GM23338 (cell line): ENCODE data around the gene EID2B. TPM values are rescaled to one million over a fixed set of nuclear protein-coding genes. Genes with fewer than 3 reads are reported as not detected.

ENCODE experiments used
- ATAC-seq: fragments of 200-7000 bp; cut with Tn5 transposase; 3 replicates; pipeline ENCODE4 v1.9.1; 2020
- DNase-seq: peaks from one replicate; pipeline ENCODE4 v3.0.0-alpha.2; 2015; ENCODE audit warnings: low spot score
- H2AFZ ChIP-seq: fragments of 200-600 bp; sonication (generic); 2 replicates; pipeline ENCODE4 v1.8.0; 2016; ENCODE audit warnings: antibody characterized with exemption, mild to moderate bottlenecking, moderate library complexity
- H3F3A ChIP-seq: fragments of 200-600 bp; sonication (generic); replicated peaks from 2 replicates; pipeline ENCODE4 v1.8.0; 2017; ENCODE audit warnings: antibody characterized with exemption, mixed run types, low read depth
- H3K27ac ChIP-seq: fragments of 200-600 bp; sonication (generic); 2 replicates; pipeline ENCODE4 v1.6.1; 2016; ENCODE audit warnings: low read depth
- H3K27me3 ChIP-seq: fragments of 200-600 bp; sonication (generic); 2 replicates; pipeline ENCODE4 v1.8.0; 2016; ENCODE audit warnings: mild to moderate bottlenecking, mixed run types, moderate library complexity; ENCODE audit not compliant: insufficient read depth
- H3K36me3 ChIP-seq: fragments of 200-600 bp; sonication (generic); 2 replicates; pipeline ENCODE4 v1.8.0; 2016; ENCODE audit warnings: mild to moderate bottlenecking; ENCODE audit not compliant: insufficient read depth
- H3K4me1 ChIP-seq: fragments of 200-600 bp; sonication (generic); 2 replicates; pipeline ENCODE4 v1.8.0; 2016; ENCODE audit warnings: mild to moderate bottlenecking, moderate library complexity; ENCODE audit not compliant: insufficient read depth
- H3K4me2 ChIP-seq: fragments of 200-600 bp; sonication (generic); 2 replicates; pipeline ENCODE4 v1.7.1; 2017; ENCODE audit warnings: mixed run types
- H3K4me3 ChIP-seq: fragments of 200-600 bp; sonication (generic); 2 replicates; pipeline ENCODE4 v1.6.1; 2016; ENCODE audit warnings: mixed run types
- H3K79me2 ChIP-seq: fragments of 200-600 bp; sonication (generic); replicated peaks from 2 replicates; pipeline ENCODE4 v1.8.0; 2017; ENCODE audit warnings: mild to moderate bottlenecking; ENCODE audit not compliant: insufficient read depth
- H3K9me2 ChIP-seq: fragments of 200-600 bp; sonication (generic); 2 replicates; pipeline ENCODE4 v1.8.0; 2017; ENCODE audit not compliant: insufficient read depth
- H4K20me1 ChIP-seq: fragments of 200-600 bp; sonication (generic); replicated peaks from 2 replicates; pipeline ENCODE4 v1.8.0; 2017; ENCODE audit warnings: mild to moderate bottlenecking; ENCODE audit not compliant: insufficient read depth
- H3K27ac Mint-ChIP-seq: 2 replicates; pipeline ENCODE4 v1.8.0; 2020; ENCODE audit warnings: inconsistent platforms, mild to moderate bottlenecking, moderate library complexity, mixed read lengths
- H3K27me3 Mint-ChIP-seq: 3 replicates; pipeline ENCODE4 v1.8.0; 2022; ENCODE audit warnings: low read depth, mild to moderate bottlenecking, moderate library complexity, mixed read lengths, inconsistent platforms; ENCODE audit not compliant: insufficient read depth, poor library complexity
- H3K36me3 Mint-ChIP-seq: 3 replicates; pipeline ENCODE4 v1.8.0; 2021; ENCODE audit warnings: low read depth, mild to moderate bottlenecking, inconsistent platforms, moderate library complexity, mixed read lengths
- H3K4me1 Mint-ChIP-seq: 3 replicates; pipeline ENCODE4 v1.8.0; 2020; ENCODE audit warnings: mild to moderate bottlenecking, inconsistent platforms, mixed read lengths
- H3K4me3 Mint-ChIP-seq: 3 replicates; pipeline ENCODE4 v1.8.0; 2021; ENCODE audit warnings: moderate library complexity, mild to moderate bottlenecking, inconsistent platforms, mixed read lengths
- H3K9me3 Mint-ChIP-seq: 3 replicates; pipeline ENCODE4 v1.8.0; 2020; ENCODE audit warnings: moderate library complexity, mild to moderate bottlenecking, inconsistent platforms, mixed read lengths
- CREB1 ChIP-seq: fragments of 250-450 bp; sonication (Bioruptor Pico); IDR thresholded peaks from 2 replicates; pipeline ENCODE4 v1.5.0; 2020; ENCODE audit warnings: low read depth, mild to moderate bottlenecking, moderate library complexity
- CTCF ChIP-seq, 2 experiments: fragments of 200-600 bp in 1 of 2; sonication (generic) in 1 of 2; conservative IDR thresholded peaks; 2 replicates each; pipeline versions ENCODE4 v1.5.1 to v1.6.1; 2016 to 2017; ENCODE audit warnings: antibody characterized with exemption in 2 of 2, low read depth in 2 of 2, mild to moderate bottlenecking in 2 of 2, moderate library complexity in 1 of 2
- ETS1 ChIP-seq: IDR thresholded peaks from 2 replicates; pipeline ENCODE4 v1.6.1; 2016; ENCODE audit warnings: antibody characterized with exemption
- EZH2 ChIP-seq: fragments of 200-600 bp; sonication (generic); IDR thresholded peaks from one replicate; pipeline ENCODE4 v1.8.0; 2017; ENCODE audit warnings: antibody characterized with exemption, mild to moderate bottlenecking, low read depth; ENCODE audit not compliant: unreplicated experiment
- EZH2phosphoT487 ChIP-seq: fragments of 200-600 bp; sonication (generic); IDR thresholded peaks from one replicate; pipeline ENCODE4 v1.8.1; 2018; ENCODE audit warnings: antibody characterized with exemption; ENCODE audit not compliant: unreplicated experiment
- JUNB ChIP-seq: IDR thresholded peaks from one replicate; pipeline ENCODE4 v1.6.1; 2016; ENCODE audit warnings: antibody characterized with exemption; ENCODE audit not compliant: unreplicated experiment
- NANOG ChIP-seq: IDR thresholded peaks from 2 replicates; pipeline ENCODE4 v1.6.1; 2016; ENCODE audit warnings: antibody characterized with exemption, borderline replicate concordance
- POLR2AphosphoS5 ChIP-seq: IDR thresholded peaks from 2 replicates; pipeline ENCODE4 v1.6.1; 2016; ENCODE audit warnings: antibody characterized with exemption, low read depth
- REST ChIP-seq: IDR thresholded peaks from one replicate; pipeline ENCODE4 v1.6.1; 2018; ENCODE audit warnings: antibody characterized with exemption; ENCODE audit not compliant: unreplicated experiment
- STAT1 ChIP-seq: IDR thresholded peaks from one replicate; pipeline ENCODE4 v1.6.1; 2016; ENCODE audit warnings: antibody characterized with exemption; ENCODE audit not compliant: unreplicated experiment
- ZNF114 ChIP-seq: fragments of 250-450 bp; sonication (Bioruptor Pico); IDR thresholded peaks from 2 replicates; pipeline ENCODE4 v1.5.0; 2020; ENCODE audit warnings: mild to moderate bottlenecking, moderate library complexity
- ZNF331 ChIP-seq: fragments of 250-450 bp; sonication (Bioruptor Pico); IDR thresholded peaks from 2 replicates; pipeline ENCODE4 v1.5.0; 2020; ENCODE audit warnings: low read depth, mild to moderate bottlenecking, moderate library complexity
- ZNF462 ChIP-seq: fragments of 250-450 bp; sonication (Bioruptor Pico); IDR thresholded peaks from 2 replicates; pipeline ENCODE4 v1.5.0; 2020; ENCODE audit warnings: mild to moderate bottlenecking, moderate library complexity
- polyA plus RNA-seq: library from polyadenylated mRNA; unstranded; fragments of >200 nt; fragmentation: Nextera tagmentation; extraction: Ambion mirVana; gene quantifications from 2 replicates; pipeline ENCODE4 v1.2.1, GENCODE V29; 2016
- total RNA-seq: library from RNA; depleted of rRNA; stranded (reverse); fragments of >200 nt; shearing (Covaris generic); gene quantifications from 2 replicates; pipeline ENCODE4 v1.2.3, GENCODE V29; 2014

The EID2B gene
- total and polyA plus RNA-seq, 2 experiments from 2014 or later = 2.5 to 4.6 TPM

- Mint-ChIP-seq H3K27me3 (peaks cover 11% of the 10 kb centered on the region), H3K9me3 (no peaks in the 10 kb centered on the region), H3K4me1 (peaks cover under 1% of the 10 kb centered on the region), H3K27ac (no peak overlapping the region), H3K36me3 (0 out of 3 replicates have a peak, but pooled peaks cover 1% of the 10 kb centered on the region), H3K4me3 (peak overlapping the region; percentile 93)
- no peak for DNase-seq
- no peak overlapping the region for H3K27ac ChIP-seq
- H3K27me3 ChIP-seq = no peaks in the 10 kb centered on the region
- H3F3A ChIP-seq = no peaks in the 10 kb centered on the region
- no peak for ATAC-seq
- H3K79me2 ChIP-seq = peaks cover 16% of the 10 kb centered on the region; the same call in 1 of the 2 replicates
- H3K36me3 ChIP-seq = no peaks in the 10 kb centered on the region
- no peak overlapping the region for H3K4me2 ChIP-seq
- TF ChIP-seq ZNF462 (no peak), REST (no peak), ZNF114 (CRISPR knock-in tag) (no peak), CREB1 (no peak), EZH2phosphoT487 (no peak), JUNB (no peak), ZNF331 (CRISPR knock-in tag) (no peak), CTCF (conservative IDR thresholded peaks at IDR 0.05; ENCODE audit: low read depth in 2 of 2) (no peak), EZH2 (no peak), NANOG (no peak), STAT1 (no peak), POLR2AphosphoS5 (no peak), ETS1 (no peak)
- H3K4me3 ChIP-seq = no peak overlapping the region
- H3K4me1 ChIP-seq = 0 out of 2 replicates have a peak, but pooled peaks cover 3% of the 10 kb centered on the region
- H3K9me2 ChIP-seq = no peaks in the 10 kb centered on the region
- no peak overlapping the region for H2AFZ ChIP-seq
- peaks cover 15% of the 10 kb centered on the region; the same call in 1 of the 2 replicates for H4K20me1 ChIP-seq
Observed at GRCh38 chr19:39533003-39533512, 406 bp upstream of the EID2B start.
